Stomach (tissue), 4 donors: ENCODE data around the gene PDHX.

Experiments
- POLR2A ChIP-seq, 4 donors: fragments of 450-650 bp; IDR thresholded peaks; one replicate each; pipeline ENCODE4 v1.6.1; 2016; ENCODE audit warnings: antibody characterized with exemption in 4 of 4, control low read depth in 2 of 4, mild to moderate bottlenecking in 1 of 4, moderate library complexity in 1 of 4
- POLR2AphosphoS5 ChIP-seq, 3 donors: sonication (generic); formaldehyde crosslinking; IDR thresholded peaks; one replicate each; pipeline ENCODE4 v1.6.1; 2016; ENCODE audit warnings: antibody characterized with exemption in 3 of 3
- TF ChIP-seq, protein P1 (sequence below), 7 experiments: fragments of 450-650 bp in 4 of 7; fragments of 200-600 bp in 3 of 7; sonication (generic) in 3 of 7; IDR thresholded peaks; one replicate each; pipeline ENCODE4 v1.5.1; 2016 to 2019; ENCODE audit warnings: antibody characterized with exemption in 7 of 7, control low read depth in 2 of 7, mild to moderate bottlenecking in 1 of 7

DNA sequence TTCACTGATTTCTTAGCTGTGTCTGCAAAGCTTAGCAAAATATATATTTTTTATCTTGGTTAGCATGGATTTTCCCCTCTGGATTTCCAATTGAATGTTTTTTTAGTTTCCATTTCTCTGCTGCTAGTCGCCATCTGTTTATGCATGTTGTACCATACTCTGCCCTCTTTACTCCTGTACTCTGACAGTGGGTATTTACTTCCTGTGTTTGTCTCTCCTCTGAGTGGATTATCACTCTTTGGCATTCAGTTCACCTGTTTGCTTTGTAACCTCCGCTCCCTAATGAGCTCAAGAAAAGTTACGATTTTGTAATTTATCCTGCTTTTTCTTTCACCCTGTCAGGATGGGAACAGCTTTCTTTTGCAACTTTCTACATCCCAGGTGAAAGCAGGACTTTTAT is 59.1 kb downstream of the PDHX start:
- TF ChIP-seq, protein P1, sequence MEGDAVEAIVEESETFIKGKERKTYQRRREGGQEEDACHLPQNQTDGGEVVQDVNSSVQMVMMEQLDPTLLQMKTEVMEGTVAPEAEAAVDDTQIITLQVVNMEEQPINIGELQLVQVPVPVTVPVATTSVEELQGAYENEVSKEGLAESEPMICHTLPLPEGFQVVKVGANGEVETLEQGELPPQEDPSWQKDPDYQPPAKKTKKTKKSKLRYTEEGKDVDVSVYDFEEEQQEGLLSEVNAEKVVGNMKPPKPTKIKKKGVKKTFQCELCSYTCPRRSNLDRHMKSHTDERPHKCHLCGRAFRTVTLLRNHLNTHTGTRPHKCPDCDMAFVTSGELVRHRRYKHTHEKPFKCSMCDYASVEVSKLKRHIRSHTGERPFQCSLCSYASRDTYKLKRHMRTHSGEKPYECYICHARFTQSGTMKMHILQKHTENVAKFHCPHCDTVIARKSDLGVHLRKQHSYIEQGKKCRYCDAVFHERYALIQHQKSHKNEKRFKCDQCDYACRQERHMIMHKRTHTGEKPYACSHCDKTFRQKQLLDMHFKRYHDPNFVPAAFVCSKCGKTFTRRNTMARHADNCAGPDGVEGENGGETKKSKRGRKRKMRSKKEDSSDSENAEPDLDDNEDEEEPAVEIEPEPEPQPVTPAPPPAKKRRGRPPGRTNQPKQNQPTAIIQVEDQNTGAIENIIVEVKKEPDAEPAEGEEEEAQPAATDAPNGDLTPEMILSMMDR (IDR thresholded peaks at IDR 0.05) = no peak
- no peak for TF ChIP-seq POLR2AphosphoS5 (IDR thresholded peaks at IDR 0.05)
- no peak for TF ChIP-seq POLR2A (IDR thresholded peaks at IDR 0.05)
